GM12878 (cell line): ENCODE measurements around the gene KCNN1. TPM values are rescaled to one million over a fixed set of nuclear protein-coding genes. Genes with fewer than 3 reads are reported as not detected.

ENCODE experiments used
- ATAC-seq: fragments of 200-7000 bp; cut with Tn5 transposase; 3 replicates; pipeline ENCODE4 v1.9.1; 2020; ENCODE audit warnings: mild to moderate bottlenecking, moderate library complexity
- BruUV-seq: library from RNA; stranded (reverse); fragments of 400-500 nt; replicated peaks from 2 replicates; lab custom pipeline; 2021; lab: Mats Ljungman, UMichigan
- CTCF ChIA-PET: fragments of 300-600 bp; sonication (Branson Sonifier 250); formaldehyde crosslinking; extraction: SDS; loops from one replicate; lab custom pipeline; 2021; ENCODE audit warnings: inconsistent platforms; lab: Yijun Ruan, JAX
- POLR2A ChIA-PET: fragments of 350-600 bp; formaldehyde crosslinking; extraction: SDS; loops from one replicate; lab custom pipeline; 2021; ENCODE audit warnings: inconsistent platforms; lab: Charles Lee
- RAD21 ChIA-PET: fragments of 300-600 bp; sonication (Branson Sonifier 250); formaldehyde crosslinking; loops from one replicate; lab custom pipeline; 2023; ENCODE audit warnings: antibody characterized with exemption; ENCODE audit not compliant: unreplicated experiment; lab: Charles Lee
- SMC1A ChIA-PET: fragments of 300-600 bp; sonication (Branson Sonifier 250); formaldehyde crosslinking; loops from one replicate; lab custom pipeline; 2023; ENCODE audit not compliant: unreplicated experiment, uncharacterized antibody; lab: Charles Lee
- DNase-seq: peaks from one replicate; pipeline ENCODE4 v3.0.0-alpha.2; 2011; ENCODE audit warnings: low read depth, low spot score
- FAIRE-seq: peaks from 3 replicates; lab custom pipeline; 2011; peaks lifted over from hg19 to GRCh38; lab: Jason Lieb, UNC
- H2AFZ ChIP-seq: 2 replicates; pipeline ENCODE4 v1.6.0; 2011; ENCODE audit warnings: low read depth, low read length, control low read depth; ENCODE audit not compliant: control insufficient read depth
- H3K27ac ChIP-seq: 2 replicates; pipeline ENCODE4 v1.5.1; 2011; ENCODE audit warnings: control low read depth; ENCODE audit not compliant: control insufficient read depth, insufficient read depth
- H3K27me3 ChIP-seq, 2 experiments: replicated peaks in 1 of 2; 2 replicates each; pipeline versions ENCODE4 v1.6.0 to v1.6.1; 2011; ENCODE audit warnings: low read length in 1 of 2; ENCODE audit not compliant: control insufficient read depth in 2 of 2, insufficient read depth in 2 of 2
- H3K36me3 ChIP-seq, 2 experiments: 2 replicates each; pipeline ENCODE4 v1.5.1; 2011; ENCODE audit warnings: low read length in 1 of 2; ENCODE audit not compliant: control insufficient read depth in 2 of 2, insufficient read depth in 2 of 2
- H3K4me1 ChIP-seq: 2 replicates; pipeline ENCODE4 v1.6.1; 2011; ENCODE audit warnings: mild to moderate bottlenecking, low read length, moderate library complexity, mixed read lengths; ENCODE audit not compliant: control insufficient read depth, insufficient read depth
- H3K4me2 ChIP-seq: 2 replicates; pipeline ENCODE4 v1.6.0; 2011; ENCODE audit warnings: control low read depth; ENCODE audit not compliant: control insufficient read depth, insufficient read depth
- H3K4me3 ChIP-seq: fragments of 200-600 bp; sonication (generic); 2 replicates; pipeline ENCODE4 v1.5.1; 2016
- H3K79me2 ChIP-seq: 2 replicates; pipeline ENCODE4 v1.6.0; 2011; ENCODE audit warnings: low read length; ENCODE audit not compliant: control insufficient read depth, insufficient read depth
- H3K9ac ChIP-seq: 2 replicates; pipeline ENCODE4 v1.8.0; 2011; ENCODE audit warnings: low read length, control low read depth, mixed read lengths; ENCODE audit not compliant: control insufficient read depth, insufficient read depth
- H3K9me3 ChIP-seq: replicated peaks from 3 replicates; pipeline ENCODE4 v1.5.1; 2011; ENCODE audit warnings: mild to moderate bottlenecking, low read length; ENCODE audit not compliant: control insufficient read depth, insufficient read depth
- H4K20me1 ChIP-seq: 2 replicates; pipeline ENCODE4 v1.6.0; 2011; ENCODE audit not compliant: control insufficient read depth, insufficient read depth
- CREB1 ChIP-seq: IDR thresholded peaks from 2 replicates; pipeline ENCODE4 v1.6.1; 2012; ENCODE audit warnings: low read depth, mild to moderate bottlenecking, inconsistent platforms
- E2F4 ChIP-seq: IDR thresholded peaks from 2 replicates; pipeline ENCODE4 v1.6.1; 2012; ENCODE audit warnings: low read depth, low read length, improper control_type of control experiment
- HDGF ChIP-seq: fragments of 450-650 bp; IDR thresholded peaks from 2 replicates; pipeline ENCODE4 v1.6.1; 2016; ENCODE audit warnings: antibody characterized with exemption
- MYC ChIP-seq: IDR thresholded peaks from 2 replicates; pipeline ENCODE4 v1.6.1; 2011; ENCODE audit warnings: mild to moderate bottlenecking, low read length, moderate library complexity, inconsistent platforms; ENCODE audit not compliant: insufficient read depth, insufficient replicate concordance, insufficient read length, severe bottlenecking
- POLR2AphosphoS2 ChIP-seq: IDR thresholded peaks from 2 replicates; pipeline ENCODE4 v1.6.1; 2011; ENCODE audit warnings: low read depth, mild to moderate bottlenecking, low read length, improper control_type of control experiment, moderate library complexity
- POU2F2 ChIP-seq: IDR thresholded peaks from 3 replicates; pipeline ENCODE4 v1.6.1; 2011; ENCODE audit warnings: low read depth, mild to moderate bottlenecking, low read length, borderline replicate concordance
- REST ChIP-seq: IDR thresholded peaks from 2 replicates; pipeline ENCODE4 v1.6.1; 2012; ENCODE audit warnings: mild to moderate bottlenecking, low read depth, low read length
- RUNX3 ChIP-seq: IDR thresholded peaks from 2 replicates; pipeline ENCODE4 v1.6.1; 2012; ENCODE audit warnings: low read length, inconsistent platforms
- SMARCA5 ChIP-seq: fragments of 450-650 bp; IDR thresholded peaks from 2 replicates; pipeline ENCODE4 v1.6.1; 2017; ENCODE audit warnings: mild to moderate bottlenecking
- SUPT20H ChIP-seq: IDR thresholded peaks from 2 replicates; pipeline ENCODE4 v1.6.1; 2011; ENCODE audit warnings: low read depth, mild to moderate bottlenecking, low read length, moderate library complexity, borderline replicate concordance; ENCODE audit not compliant: control insufficient read depth
- TCF7 ChIP-seq: IDR thresholded peaks from 2 replicates; pipeline ENCODE4 v1.6.1; 2014; ENCODE audit warnings: antibody characterized with exemption, borderline replicate concordance
- YY1 ChIP-seq: IDR thresholded peaks from 2 replicates; pipeline ENCODE4 v1.6.1; 2011; ENCODE audit warnings: low read depth, mild to moderate bottlenecking, low read length
- ZNF274 ChIP-seq: IDR thresholded peaks from one replicate; pipeline ENCODE4 v1.8.0; 2011; ENCODE audit not compliant: insufficient read length, insufficient read depth
- WGBS: methylation state at CpG from one replicate; pipeline ENCODE4 v1.1.6; 2016; ENCODE audit warnings: low lambda C conversion rate; ENCODE audit not compliant: insufficient replicate concordance, insufficient coverage; ENCODE audit errors: missing lambda C conversion rate; 5-methylcytosine and 5-hydroxymethylcytosine counted together
- in situ Hi-C: fragments of 300-500 bp; cut with MboI; formaldehyde crosslinking; loops from 9 replicates; pipeline ENCODE4 v1.14.3; 2018; ENCODE audit warnings: mixed read lengths
- intact Hi-C: fragments of 100-400 bp; cut with micrococcal nuclease; formaldehyde crosslinking; loops from one replicate; pipeline ENCODE4 v1.14.2; 2022; ENCODE audit not compliant: unreplicated experiment
- polyA plus RNA-seq, 11 experiments: library from polyadenylated mRNA; depleted of rRNA in 4 of 11; unstranded in 6 of 11; stranded (reverse) in 5 of 11; fragments of >200 nt; fragmentation: Nextera tagmentation in 4 of 11; fragmentation: Illumina TruSeq in 1 of 11; extraction: Ambion mirVana in 4 of 11; extraction: Trizol in 1 of 11; gene quantifications; 1 replicate in 1 of 11; 2 replicates in 10 of 11; pipeline versions ENCODE4 v1.2.1 to v1.2.3, GENCODE V29; 2011 to 2016; ENCODE audit warnings: inconsistent platforms in 2 of 11, missing spikeins in 2 of 11, low read depth in 1 of 11
- total RNA-seq, 4 experiments: library from RNA; depleted of rRNA in 3 of 4; stranded (reverse); fragments of >200 nt in 3 of 4; fragmentation: Illumina TruSeq in 1 of 4; extraction: Trizol in 1 of 4; gene quantifications; 2 replicates each; pipeline versions ENCODE4 v1.2.1 to v1.2.3, GENCODE V29; 2013 to 2021
- TF ChIP-seq, protein P1 (sequence below): IDR thresholded peaks from 2 replicates; pipeline ENCODE4 v1.6.1; 2011; ENCODE audit warnings: borderline replicate concordance, low read depth, mild to moderate bottlenecking, moderate library complexity, low read length; ENCODE audit not compliant: insufficient read depth, poor library complexity, severe bottlenecking
- TF ChIP-seq, protein P2 (sequence below): fragments of 150-350 bp; IDR thresholded peaks from 2 replicates; pipeline ENCODE4 v1.6.1; 2016; ENCODE audit warnings: low read depth, low read length

KCNN1 gene
- total and polyA plus RNA-seq, 10 of the 15 experiments (the other 5 are each of a cell fraction or from before 2014, with no cell fraction given) = 0.02 to 0.95 (median 0.16) TPM; not detected in 1

DNA sequence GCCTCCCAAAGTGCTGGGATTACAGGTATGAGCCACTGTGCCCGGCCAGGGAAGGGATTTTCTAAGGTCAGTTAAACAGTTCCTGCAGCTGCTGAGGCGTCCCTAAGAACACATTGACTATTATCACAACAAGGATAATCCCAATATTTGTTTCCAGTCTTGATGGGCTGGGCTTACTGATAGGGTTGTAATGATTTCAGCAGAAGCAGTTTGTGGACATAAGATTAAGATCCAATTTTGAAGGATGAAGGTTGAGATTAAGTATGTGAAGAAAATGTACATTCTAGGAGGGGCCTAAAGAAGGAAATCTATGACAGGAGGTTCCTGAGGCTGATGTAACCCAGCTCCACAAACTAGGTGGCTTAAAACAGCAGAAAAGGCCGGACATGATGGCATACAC, 44.8 kb upstream of the KCNN1 start:
- TF ChIP-seq, protein P1, sequence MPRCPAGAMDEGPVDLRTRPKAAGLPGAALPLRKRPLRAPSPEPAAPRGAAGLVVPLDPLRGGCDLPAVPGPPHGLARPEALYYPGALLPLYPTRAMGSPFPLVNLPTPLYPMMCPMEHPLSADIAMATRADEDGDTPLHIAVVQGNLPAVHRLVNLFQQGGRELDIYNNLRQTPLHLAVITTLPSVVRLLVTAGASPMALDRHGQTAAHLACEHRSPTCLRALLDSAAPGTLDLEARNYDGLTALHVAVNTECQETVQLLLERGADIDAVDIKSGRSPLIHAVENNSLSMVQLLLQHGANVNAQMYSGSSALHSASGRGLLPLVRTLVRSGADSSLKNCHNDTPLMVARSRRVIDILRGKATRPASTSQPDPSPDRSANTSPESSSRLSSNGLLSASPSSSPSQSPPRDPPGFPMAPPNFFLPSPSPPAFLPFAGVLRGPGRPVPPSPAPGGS = no peak
- no peak for TF ChIP-seq HDGF
- TF ChIP-seq REST = no peak
- TF ChIP-seq MYC = no peak
- no peak for TF ChIP-seq RUNX3
- no peak for TF ChIP-seq ZNF274
- no peak for TF ChIP-seq SMARCA5
- no peak for TF ChIP-seq SUPT20H
- TF ChIP-seq POU2F2 = no peak
- no peak for TF ChIP-seq TCF7
- no peak for TF ChIP-seq E2F4
- TF ChIP-seq, protein P2, sequence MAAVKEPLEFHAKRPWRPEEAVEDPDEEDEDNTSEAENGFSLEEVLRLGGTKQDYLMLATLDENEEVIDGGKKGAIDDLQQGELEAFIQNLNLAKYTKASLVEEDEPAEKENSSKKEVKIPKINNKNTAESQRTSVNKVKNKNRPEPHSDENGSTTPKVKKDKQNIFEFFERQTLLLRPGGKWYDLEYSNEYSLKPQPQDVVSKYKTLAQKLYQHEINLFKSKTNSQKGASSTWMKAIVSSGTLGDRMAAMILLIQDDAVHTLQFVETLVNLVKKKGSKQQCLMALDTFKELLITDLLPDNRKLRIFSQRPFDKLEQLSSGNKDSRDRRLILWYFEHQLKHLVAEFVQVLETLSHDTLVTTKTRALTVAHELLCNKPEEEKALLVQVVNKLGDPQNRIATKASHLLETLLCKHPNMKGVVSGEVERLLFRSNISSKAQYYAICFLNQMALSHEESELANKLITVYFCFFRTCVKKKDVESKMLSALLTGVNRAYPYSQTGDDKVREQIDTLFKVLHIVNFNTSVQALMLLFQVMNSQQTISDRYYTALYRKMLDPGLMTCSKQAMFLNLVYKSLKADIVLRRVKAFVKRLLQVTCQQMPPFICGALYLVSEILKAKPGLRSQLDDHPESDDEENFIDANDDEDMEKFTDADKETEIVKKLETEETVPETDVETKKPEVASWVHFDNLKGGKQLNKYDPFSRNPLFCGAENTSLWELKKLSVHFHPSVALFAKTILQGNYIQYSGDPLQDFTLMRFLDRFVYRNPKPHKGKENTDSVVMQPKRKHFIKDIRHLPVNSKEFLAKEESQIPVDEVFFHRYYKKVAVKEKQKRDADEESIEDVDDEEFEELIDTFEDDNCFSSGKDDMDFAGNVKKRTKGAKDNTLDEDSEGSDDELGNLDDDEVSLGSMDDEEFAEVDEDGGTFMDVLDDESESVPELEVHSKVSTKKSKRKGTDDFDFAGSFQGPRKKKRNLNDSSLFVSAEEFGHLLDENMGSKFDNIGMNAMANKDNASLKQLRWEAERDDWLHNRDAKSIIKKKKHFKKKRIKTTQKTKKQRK = no peak
- no peak for TF ChIP-seq YY1
- no peak for TF ChIP-seq POLR2AphosphoS2
- no peak for TF ChIP-seq CREB1
- TF ChIP-seq, all 136 proteins: peak for 0
- H3K27me3 ChIP-seq = no peaks in the 10 kb centered on the region
- SMC1A ChIA-PET = no interaction called here
- H3K4me1 ChIP-seq = peaks cover 5% of the 10 kb centered on the region
- no peaks in the 10 kb centered on the region for H3K9me3 ChIP-seq
- no peak for FAIRE-seq
- BruUV-seq = no TSS peak
- no peak overlapping the region for H2AFZ ChIP-seq
- H3K9ac ChIP-seq = no peak overlapping the region
- no peak overlapping the region for H3K4me2 ChIP-seq
- H4K20me1 ChIP-seq = no peaks in the 10 kb centered on the region
- RAD21 ChIA-PET = no interaction called here
- POLR2A ChIA-PET = no interaction called here
- no peak for DNase-seq
- no peaks in the 10 kb centered on the region for H3K79me2 ChIP-seq
- no peak overlapping the region for H3K27ac ChIP-seq
- no peak for ATAC-seq
- no peak overlapping the region for H3K4me3 ChIP-seq
- CTCF ChIA-PET = interaction anchor here (0.6 to 0.7 kb wide), 2 partner anchors 24 to 54 kb away, joined by 3 to 4 read pairs; no protein-coding TSS in a partner anchor
- in situ Hi-C loops (no loop called here), intact Hi-C loops (no loop called here)
- H3K36me3 ChIP-seq = no peaks in the 10 kb centered on the region
- 31% methylated on average over 3 of the region's 3 CpGs for WGBS
